Endothelial cell of umbilical vein (primary cell): Measurements from ENCODE around the gene CNNM2. TPM values are rescaled to one million over a fixed set of nuclear protein-coding genes. Genes with fewer than 3 reads are reported as not detected.

ENCODE experiments used
- BruUV-seq: library from RNA; stranded (reverse); fragments of 400-500 nt; replicated peaks from 2 replicates; lab custom pipeline; 2021; lab: Mats Ljungman, UMichigan
- CTCF ChIA-PET: fragments of 300-600, 350-600 bp; sonication (Branson Sonifier 250); formaldehyde crosslinking; loops from one replicate; lab custom pipeline; 2021; ENCODE audit warnings: antibody characterized with exemption, inconsistent platforms; lab: Charles Lee
- POLR2A ChIA-PET: fragments of 300-600, 350-600 bp; sonication (Branson Sonifier 250); formaldehyde crosslinking; loops from one replicate; lab custom pipeline; 2021; ENCODE audit warnings: antibody characterized with exemption, inconsistent platforms; lab: Charles Lee
- DNase-seq: peaks from one replicate; pipeline ENCODE4 v3.0.0-alpha.2; 2011; ENCODE audit warnings: low read depth, low spot score
- FAIRE-seq: peaks from 2 replicates; lab custom pipeline; 2011; peaks lifted over from hg19 to GRCh38; lab: Jason Lieb, UNC
- H2AFZ ChIP-seq: 2 replicates; pipeline ENCODE4 v1.6.0; 2012; ENCODE audit warnings: low read depth, low read length, control low read depth, inconsistent platforms
- H3K27ac ChIP-seq: 2 replicates; pipeline ENCODE4 v1.5.1; 2011; ENCODE audit warnings: low read depth, mild to moderate bottlenecking, control low read depth, low read length, moderate library complexity; ENCODE audit not compliant: insufficient read depth
- H3K27me3 ChIP-seq, 2 experiments: 2 replicates each; pipeline versions ENCODE4 v1.6.0 to v1.6.1; 2011; ENCODE audit warnings: low read length in 2 of 2, mixed read lengths in 1 of 2; ENCODE audit not compliant: control insufficient read depth in 2 of 2, insufficient read depth in 2 of 2
- H3K36me3 ChIP-seq, 2 experiments: 2 replicates in 1 of 2; 3 replicates in 1 of 2; pipeline ENCODE4 v1.5.1; 2011; ENCODE audit warnings: low read length in 2 of 2, mild to moderate bottlenecking in 1 of 2, moderate library complexity in 1 of 2; ENCODE audit not compliant: control insufficient read depth in 2 of 2, insufficient read depth in 2 of 2; ENCODE audit errors: extremely low read depth in 1 of 2
- H3K4me1 ChIP-seq: 3 replicates; pipeline ENCODE4 v1.5.1; 2011; ENCODE audit warnings: mild to moderate bottlenecking, low read length; ENCODE audit not compliant: control insufficient read depth, insufficient read depth; ENCODE audit errors: extremely low read depth
- H3K4me2 ChIP-seq: 2 replicates; pipeline ENCODE4 v1.6.1; 2011; ENCODE audit warnings: low read length, control low read depth, mixed read lengths; ENCODE audit not compliant: insufficient read depth
- H3K4me3 ChIP-seq, 3 experiments: fragments of 200-600 bp in 1 of 3; sonication (generic), shearing (Covaris generic) in 1 of 3; replicated peaks in 1 of 3; 2 replicates each; pipeline ENCODE4 v1.5.1; 2011 to 2016; ENCODE audit warnings: control low read depth in 3 of 3, low read length in 3 of 3, mild to moderate bottlenecking in 2 of 3, inconsistent platforms in 1 of 3, low read depth in 1 of 3, moderate library complexity in 1 of 3; ENCODE audit not compliant: insufficient read depth in 1 of 3
- H3K79me2 ChIP-seq: 2 replicates; pipeline ENCODE4 v1.6.0; 2012; ENCODE audit warnings: low read length, inconsistent platforms; ENCODE audit not compliant: control insufficient read depth, insufficient read depth
- H3K9ac ChIP-seq: replicated peaks from 2 replicates; pipeline ENCODE3; 2011; ENCODE audit warnings: low read length, control low read depth; ENCODE audit not compliant: insufficient read depth; ENCODE audit errors: extremely low read depth
- H3K9me1 ChIP-seq: replicated peaks from 3 replicates; pipeline ENCODE4 v1.6.0; 2011; ENCODE audit warnings: mild to moderate bottlenecking, low read length; ENCODE audit not compliant: control insufficient read depth, insufficient read depth; ENCODE audit errors: extremely low read depth
- H3K9me3 ChIP-seq: replicated peaks from 2 replicates; pipeline ENCODE4 v1.5.1; 2012; ENCODE audit warnings: low read length, inconsistent platforms; ENCODE audit not compliant: control insufficient read depth, insufficient read depth
- H4K20me1 ChIP-seq: replicated peaks from 2 replicates; pipeline ENCODE3; 2011; ENCODE audit warnings: mild to moderate bottlenecking, low read length; ENCODE audit not compliant: control insufficient read depth, insufficient read depth; ENCODE audit errors: extremely low read depth
- EZH2 ChIP-seq: IDR thresholded peaks from 2 replicates; pipeline ENCODE4 v1.6.1; 2012; ENCODE audit warnings: borderline replicate concordance, low read depth, mild to moderate bottlenecking, moderate library complexity, low read length, inconsistent platforms; ENCODE audit not compliant: severe bottlenecking
- FOS ChIP-seq: IDR thresholded peaks from 2 replicates; pipeline ENCODE4 v1.6.1; 2011; ENCODE audit warnings: mild to moderate bottlenecking, low read length, moderate library complexity, borderline replicate concordance; ENCODE audit not compliant: insufficient read depth
- GATA2 ChIP-seq: IDR thresholded peaks from 2 replicates; pipeline ENCODE4 v1.7.0; 2011; ENCODE audit warnings: low read depth, mild to moderate bottlenecking, moderate library complexity, mixed read lengths, low read length; ENCODE audit not compliant: insufficient read length, insufficient read depth
- JUN ChIP-seq: IDR thresholded peaks from 2 replicates; pipeline ENCODE4 v1.6.1; 2011; ENCODE audit warnings: borderline replicate concordance, low read depth; ENCODE audit not compliant: insufficient read length, insufficient read depth
- MYC ChIP-seq: IDR thresholded peaks from one replicate; pipeline ENCODE4 v1.6.1; 2011; ENCODE audit warnings: mild to moderate bottlenecking, low read depth, low read length
- POLR2A ChIP-seq: IDR thresholded peaks from 2 replicates; pipeline ENCODE4 v1.6.1; 2012; ENCODE audit warnings: low read depth, mild to moderate bottlenecking, control low read depth, low read length
- POLR2AphosphoS5 ChIP-seq: IDR thresholded peaks from 2 replicates; pipeline ENCODE4 v1.6.1; 2012; ENCODE audit warnings: low read depth, mild to moderate bottlenecking, control low read depth, low read length, moderate library complexity; ENCODE audit not compliant: insufficient read depth
- dilution Hi-C: fragments of 300-500 bp; cut with MboI; formaldehyde crosslinking; loops from one replicate; pipeline ENCODE4 v1.15.0; 2019; ENCODE audit warnings: low sequenced_read_pairs; ENCODE audit not compliant: extremely low pct_ligation_motif_present
- intact Hi-C: fragments of 100-400 bp; cut with micrococcal nuclease; formaldehyde crosslinking; loops from one replicate; pipeline ENCODE4 v1.10.0; 2022
- polyA plus RNA-seq, 4 experiments: library from polyadenylated mRNA; depleted of rRNA in 3 of 4; stranded (reverse) in 3 of 4; unstranded in 1 of 4; fragments of >200 nt; gene quantifications; 2 replicates each; pipeline versions ENCODE4 v1.2.1 to v1.2.3, GENCODE V29; 2011 to 2012; ENCODE audit warnings: missing spikeins in 1 of 4
- total RNA-seq: library from RNA; stranded (reverse); gene quantifications from 2 replicates; pipeline ENCODE4 v1.2.3, GENCODE V29; 2021
- TF ChIP-seq, protein P1 (sequence below): IDR thresholded peaks from 2 replicates; pipeline ENCODE4 v1.6.1; 2011; ENCODE audit not compliant: insufficient read depth, insufficient read length
- TF ChIP-seq, protein P2 (sequence below), 2 donors: IDR thresholded peaks; 1 replicate in 1 of 2; 2 replicates in 1 of 2; pipeline ENCODE4 v1.5.1; 2011; ENCODE audit warnings: low read length in 2 of 2, mild to moderate bottlenecking in 2 of 2, moderate library complexity in 2 of 2, control low read depth in 1 of 2, inconsistent platforms in 1 of 2, low read depth in 1 of 2; ENCODE audit not compliant: insufficient read depth in 1 of 2; ENCODE audit errors: extremely low read depth in 1 of 2

Gene CNNM2
- total and polyA plus RNA-seq, 2 donors (not counting 3 experiments of a cell fraction or from before 2014, with no cell fraction given) = 1.9 to 3.0 TPM

DNA sequence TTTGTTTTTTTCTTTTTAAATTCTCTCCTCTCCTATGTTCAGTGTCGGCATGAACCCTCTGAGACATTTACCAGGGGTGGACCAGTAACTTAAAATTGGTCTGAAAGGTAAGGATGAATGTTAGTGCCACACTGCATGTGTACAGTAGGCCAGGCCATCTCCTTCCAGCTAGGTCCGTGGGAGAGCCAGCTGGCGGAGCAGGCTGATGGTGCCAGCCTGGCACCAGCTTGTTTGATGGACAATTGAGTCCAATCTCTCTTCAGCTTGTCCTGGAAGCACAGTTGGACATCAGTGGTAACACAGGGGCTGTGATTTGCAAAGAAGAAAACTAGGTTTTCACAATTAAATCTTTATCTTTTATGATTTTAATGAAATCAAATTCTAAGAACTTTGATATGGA is 136.5 kb downstream of the CNNM2 start:
- CTCF ChIA-PET = interaction anchor here (1.3 to 2.3 kb wide), 3 partner anchors 130 to 377 kb away, joined by 4 to 11 read pairs (median 6); partner anchors contain the start of gene RPEL1

More for the DNA sequence above, 136.5 kb downstream of the CNNM2 start:
- no peak for FAIRE-seq
- POLR2A ChIA-PET = no interaction called here
- no peaks in the 10 kb centered on the region for H3K4me1 ChIP-seq
- H3K27ac ChIP-seq = no peak overlapping the region
- no peaks in the 10 kb centered on the region for H3K9me3 ChIP-seq
- DNase-seq = no peak
- H3K36me3 ChIP-seq = no peaks in the 10 kb centered on the region
- dilution Hi-C loops (no loop called here), intact Hi-C loops (no loop called here)
- no peak overlapping the region for H3K9ac ChIP-seq
- no peak overlapping the region for H2AFZ ChIP-seq
- H3K4me2 ChIP-seq = no peak overlapping the region
- H3K27me3 ChIP-seq = no peaks in the 10 kb centered on the region
- H3K79me2 ChIP-seq = no peaks in the 10 kb centered on the region
- BruUV-seq = no TSS peak
- no peaks in the 10 kb centered on the region for H3K9me1 ChIP-seq
- H4K20me1 ChIP-seq = no peaks in the 10 kb centered on the region
- TF ChIP-seq, protein P1, sequence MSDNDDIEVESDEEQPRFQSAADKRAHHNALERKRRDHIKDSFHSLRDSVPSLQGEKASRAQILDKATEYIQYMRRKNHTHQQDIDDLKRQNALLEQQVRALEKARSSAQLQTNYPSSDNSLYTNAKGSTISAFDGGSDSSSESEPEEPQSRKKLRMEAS = no peak
- TF ChIP-seq MYC = no peak
- TF ChIP-seq, protein P2, sequence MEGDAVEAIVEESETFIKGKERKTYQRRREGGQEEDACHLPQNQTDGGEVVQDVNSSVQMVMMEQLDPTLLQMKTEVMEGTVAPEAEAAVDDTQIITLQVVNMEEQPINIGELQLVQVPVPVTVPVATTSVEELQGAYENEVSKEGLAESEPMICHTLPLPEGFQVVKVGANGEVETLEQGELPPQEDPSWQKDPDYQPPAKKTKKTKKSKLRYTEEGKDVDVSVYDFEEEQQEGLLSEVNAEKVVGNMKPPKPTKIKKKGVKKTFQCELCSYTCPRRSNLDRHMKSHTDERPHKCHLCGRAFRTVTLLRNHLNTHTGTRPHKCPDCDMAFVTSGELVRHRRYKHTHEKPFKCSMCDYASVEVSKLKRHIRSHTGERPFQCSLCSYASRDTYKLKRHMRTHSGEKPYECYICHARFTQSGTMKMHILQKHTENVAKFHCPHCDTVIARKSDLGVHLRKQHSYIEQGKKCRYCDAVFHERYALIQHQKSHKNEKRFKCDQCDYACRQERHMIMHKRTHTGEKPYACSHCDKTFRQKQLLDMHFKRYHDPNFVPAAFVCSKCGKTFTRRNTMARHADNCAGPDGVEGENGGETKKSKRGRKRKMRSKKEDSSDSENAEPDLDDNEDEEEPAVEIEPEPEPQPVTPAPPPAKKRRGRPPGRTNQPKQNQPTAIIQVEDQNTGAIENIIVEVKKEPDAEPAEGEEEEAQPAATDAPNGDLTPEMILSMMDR (IDR thresholded peaks at IDR 0.05; ENCODE audit: extremely low read depth in 1 of 2, insufficient read depth in 1 of 2, low read depth in 1 of 2, low read length in 2 of 2) = no peak
- TF ChIP-seq GATA2 = no peak
- no peak for TF ChIP-seq POLR2A
- no peak for TF ChIP-seq JUN
- TF ChIP-seq POLR2AphosphoS5 = no peak
- TF ChIP-seq EZH2 = no peak
- TF ChIP-seq FOS = no peak
- no peak overlapping the region for H3K4me3 ChIP-seq
